ENCODE measurements around the gene C2orf92.

- no peak for TF ChIP-seq EZH2 (IDR thresholded peaks at IDR 0.05)
- no peak for TF ChIP-seq POLR2AphosphoS5 (IDR thresholded peaks at IDR 0.05; ENCODE audit: borderline replicate concordance, low read depth, low read length)
- TF ChIP-seq FOXP2 (optimal IDR thresholded peaks at IDR 0.05; ENCODE audit: control extremely low read depth, extremely low read length, insufficient read depth), result no peak
Observed at GRCh38 chr2:97654309-97654708, 15.2 kb upstream of the C2orf92 start.

Data from SK-N-MC (cell line).